HepG2 (cell line): ENCODE measurements around the gene PPM1H. TPM values are rescaled to one million over a fixed set of nuclear protein-coding genes. Genes with fewer than 3 reads are reported as not detected.
A peak's percentile ranks its signal among the peaks of the same experiment; 100 is the strongest.

ENCODE experiments used
- DNMT3B ChIP-seq: conservative IDR thresholded peaks from 2 replicates; pipeline ENCODE4 v1.6.1; 2016; ENCODE audit warnings: missing biosample characterization, control low read depth
- FOXJ3 ChIP-seq: sonication (generic); formaldehyde crosslinking; IDR thresholded peaks from 2 replicates; pipeline ENCODE4 v1.4.0; 2020; ENCODE audit warnings: missing genetic modification reagents, mild to moderate bottlenecking, borderline replicate concordance
- GZF1 ChIP-seq: sonication (generic); formaldehyde crosslinking; IDR thresholded peaks from 2 replicates; pipeline ENCODE4 v1.5.1; 2020; ENCODE audit warnings: mild to moderate bottlenecking, missing genetic modification reagents
- HOXA3 ChIP-seq: sonication (generic); formaldehyde crosslinking; IDR thresholded peaks from 2 replicates; pipeline ENCODE4 v1.5.0; 2020; ENCODE audit warnings: missing genetic modification reagents
- RFX5 ChIP-seq: IDR thresholded peaks from 2 replicates; pipeline ENCODE4 v1.6.1; 2011; ENCODE audit warnings: low read depth, low read length, improper control_type of control experiment
- SOX5 ChIP-seq: IDR thresholded peaks from 2 replicates; pipeline ENCODE4 v1.6.1; 2016; ENCODE audit warnings: borderline replicate concordance
- TOE1 ChIP-seq: sonication (generic); formaldehyde crosslinking; IDR thresholded peaks from 2 replicates; pipeline ENCODE4 v1.4.0; 2020; ENCODE audit warnings: mild to moderate bottlenecking, missing genetic modification reagents
- ZNF777 ChIP-seq: sonication (generic); formaldehyde crosslinking; IDR thresholded peaks from 2 replicates; pipeline ENCODE4 v1.4.0; 2020; ENCODE audit warnings: missing genetic modification reagents
- polyA plus RNA-seq, 8 experiments: library from polyadenylated mRNA; depleted of rRNA in 3 of 8; stranded (reverse) in 7 of 8; unstranded in 1 of 8; fragments of >200 nt; fragmentation: Illumina TruSeq in 4 of 8; extraction: Trizol in 4 of 8; gene quantifications; 2 replicates each; pipeline versions ENCODE4 v1.2.1 to v1.2.3, GENCODE V29; 2011 to 2016; ENCODE audit warnings: low read depth in 4 of 8, missing spikeins in 1 of 8, mixed read lengths in 1 of 8; ENCODE audit not compliant: insufficient read depth in 1 of 8
- total RNA-seq, 5 experiments: library from RNA; depleted of rRNA; stranded (reverse); fragments of >200 nt; fragmentation: Illumina TruSeq; extraction: Trizol; gene quantifications; 2 replicates each; pipeline ENCODE4 v1.2.3, GENCODE V29; 2016; ENCODE audit warnings: low read depth in 1 of 5
- TF ChIP-seq, protein P1 (sequence below): fragments of 450-650 bp; IDR thresholded peaks from 2 replicates; pipeline ENCODE4 v1.6.1; 2016
- TF ChIP-seq, protein P2 (sequence below): sonication (generic); formaldehyde crosslinking; IDR thresholded peaks from 2 replicates; pipeline ENCODE4 v1.4.0; 2020; ENCODE audit warnings: low read depth, mild to moderate bottlenecking, missing genetic modification reagents
- TF ChIP-seq, protein P3 (sequence below): sonication (generic); formaldehyde crosslinking; IDR thresholded peaks from 2 replicates; pipeline ENCODE4 v1.4.0; 2020; ENCODE audit warnings: missing genetic modification reagents
- TF ChIP-seq, protein P4 (sequence below): IDR thresholded peaks from 2 replicates; pipeline ENCODE4 v1.6.1; 2016; ENCODE audit warnings: missing biosample characterization, missing genetic modification reagents, low read depth
- TF ChIP-seq, protein P5 (sequence below): sonication (generic); formaldehyde crosslinking; IDR thresholded peaks from 2 replicates; pipeline ENCODE4 v1.8.0; 2022; ENCODE audit warnings: missing genetic modification reagents, mild to moderate bottlenecking, inconsistent platforms, borderline replicate concordance
- TF ChIP-seq, protein P6 (sequence below): sonication (generic); formaldehyde crosslinking; IDR thresholded peaks from 2 replicates; pipeline ENCODE4 v1.9.0; 2021; ENCODE audit warnings: mild to moderate bottlenecking, missing genetic modification reagents

PPM1H gene
- total and polyA plus RNA-seq, 2 of the 13 experiments (the other 11 are each of a cell fraction or from before 2014, with no cell fraction given): 29.1 to 38.1 TPM

DNA sequence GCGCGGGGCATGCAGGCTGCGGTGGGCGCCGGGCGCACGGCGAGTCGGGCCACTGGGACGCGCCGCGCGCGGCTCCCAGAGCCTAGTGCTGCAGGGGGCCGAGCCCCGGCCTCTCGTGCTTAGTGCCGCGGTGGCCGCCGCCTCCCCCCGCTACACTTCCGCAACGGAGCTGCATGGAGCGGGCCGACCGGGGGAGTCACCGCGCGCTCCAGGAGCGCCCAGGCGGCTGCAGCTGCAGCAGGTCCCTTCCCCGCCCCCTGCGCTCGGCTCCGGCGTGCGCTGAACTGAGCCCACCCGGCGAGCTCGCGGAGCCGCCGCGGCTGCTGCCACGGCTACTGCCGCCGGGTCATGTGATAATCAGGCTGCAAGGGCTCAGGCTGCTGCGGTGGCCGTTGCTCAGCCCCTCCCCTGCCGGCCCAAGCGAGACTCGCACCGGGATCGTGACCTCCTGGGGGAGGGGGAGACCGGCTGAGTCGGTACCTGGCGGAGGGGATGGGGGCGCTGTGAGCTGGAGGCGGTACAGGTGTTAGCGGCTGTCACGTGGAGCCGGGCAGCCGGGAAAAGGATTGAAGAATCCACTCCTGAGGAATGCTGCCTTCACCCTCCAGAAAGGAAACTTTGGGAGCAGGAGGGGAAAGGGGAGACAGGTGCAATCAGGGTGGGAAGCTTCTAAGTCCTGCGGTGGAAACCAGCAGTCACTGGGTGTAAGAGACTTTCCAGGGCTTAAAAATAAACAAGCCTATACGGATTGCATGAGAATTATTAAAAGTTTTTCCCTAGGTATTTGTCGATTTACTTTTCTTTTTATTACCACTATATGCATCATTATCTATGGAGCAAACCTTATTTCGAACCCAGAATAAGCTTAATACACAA is at the start of gene PPM1H (continued):
- TF ChIP-seq, protein P1, sequence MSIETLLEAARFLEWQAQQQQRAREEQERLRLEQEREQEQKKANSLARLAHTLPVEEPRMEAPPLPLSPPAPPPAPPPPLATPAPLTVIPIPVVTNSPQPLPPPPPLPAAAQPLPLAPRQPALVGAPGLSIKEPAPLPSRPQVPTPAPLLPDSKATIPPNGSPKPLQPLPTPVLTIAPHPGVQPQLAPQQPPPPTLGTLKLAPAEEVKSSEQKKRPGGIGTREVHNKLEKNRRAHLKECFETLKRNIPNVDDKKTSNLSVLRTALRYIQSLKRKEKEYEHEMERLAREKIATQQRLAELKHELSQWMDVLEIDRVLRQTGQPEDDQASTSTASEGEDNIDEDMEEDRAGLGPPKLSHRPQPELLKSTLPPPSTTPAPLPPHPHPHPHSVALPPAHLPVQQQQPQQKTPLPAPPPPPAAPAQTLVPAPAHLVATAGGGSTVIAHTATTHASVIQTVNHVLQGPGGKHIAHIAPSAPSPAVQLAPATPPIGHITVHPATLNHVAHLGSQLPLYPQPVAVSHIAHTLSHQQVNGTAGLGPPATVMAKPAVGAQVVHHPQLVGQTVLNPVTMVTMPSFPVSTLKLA: peak; percentile 51
- 0 out of 2 replicates have a peak, but pooled peaks have one; percentile 60 for TF ChIP-seq TOE1 (CRISPR knock-in tag)
- no peak for TF ChIP-seq GZF1 (CRISPR knock-in tag)
- TF ChIP-seq RFX5: no peak
- TF ChIP-seq, protein P2, sequence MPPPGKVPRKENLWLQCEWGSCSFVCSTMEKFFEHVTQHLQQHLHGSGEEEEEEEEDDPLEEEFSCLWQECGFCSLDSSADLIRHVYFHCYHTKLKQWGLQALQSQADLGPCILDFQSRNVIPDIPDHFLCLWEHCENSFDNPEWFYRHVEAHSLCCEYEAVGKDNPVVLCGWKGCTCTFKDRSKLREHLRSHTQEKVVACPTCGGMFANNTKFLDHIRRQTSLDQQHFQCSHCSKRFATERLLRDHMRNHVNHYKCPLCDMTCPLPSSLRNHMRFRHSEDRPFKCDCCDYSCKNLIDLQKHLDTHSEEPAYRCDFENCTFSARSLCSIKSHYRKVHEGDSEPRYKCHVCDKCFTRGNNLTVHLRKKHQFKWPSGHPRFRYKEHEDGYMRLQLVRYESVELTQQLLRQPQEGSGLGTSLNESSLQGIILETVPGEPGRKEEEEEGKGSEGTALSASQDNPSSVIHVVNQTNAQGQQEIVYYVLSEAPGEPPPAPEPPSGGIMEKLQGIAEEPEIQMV (CRISPR knock-in tag): 0 out of 2 replicates have a peak, but pooled peaks have one; percentile 51
- TF ChIP-seq, protein P3, sequence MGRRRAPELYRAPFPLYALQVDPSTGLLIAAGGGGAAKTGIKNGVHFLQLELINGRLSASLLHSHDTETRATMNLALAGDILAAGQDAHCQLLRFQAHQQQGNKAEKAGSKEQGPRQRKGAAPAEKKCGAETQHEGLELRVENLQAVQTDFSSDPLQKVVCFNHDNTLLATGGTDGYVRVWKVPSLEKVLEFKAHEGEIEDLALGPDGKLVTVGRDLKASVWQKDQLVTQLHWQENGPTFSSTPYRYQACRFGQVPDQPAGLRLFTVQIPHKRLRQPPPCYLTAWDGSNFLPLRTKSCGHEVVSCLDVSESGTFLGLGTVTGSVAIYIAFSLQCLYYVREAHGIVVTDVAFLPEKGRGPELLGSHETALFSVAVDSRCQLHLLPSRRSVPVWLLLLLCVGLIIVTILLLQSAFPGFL (CRISPR knock-in tag): no peak
- no peak for TF ChIP-seq FOXJ3 (CRISPR knock-in tag)
- TF ChIP-seq ZNF777 (CRISPR knock-in tag): no peak
- TF ChIP-seq, protein P4, sequence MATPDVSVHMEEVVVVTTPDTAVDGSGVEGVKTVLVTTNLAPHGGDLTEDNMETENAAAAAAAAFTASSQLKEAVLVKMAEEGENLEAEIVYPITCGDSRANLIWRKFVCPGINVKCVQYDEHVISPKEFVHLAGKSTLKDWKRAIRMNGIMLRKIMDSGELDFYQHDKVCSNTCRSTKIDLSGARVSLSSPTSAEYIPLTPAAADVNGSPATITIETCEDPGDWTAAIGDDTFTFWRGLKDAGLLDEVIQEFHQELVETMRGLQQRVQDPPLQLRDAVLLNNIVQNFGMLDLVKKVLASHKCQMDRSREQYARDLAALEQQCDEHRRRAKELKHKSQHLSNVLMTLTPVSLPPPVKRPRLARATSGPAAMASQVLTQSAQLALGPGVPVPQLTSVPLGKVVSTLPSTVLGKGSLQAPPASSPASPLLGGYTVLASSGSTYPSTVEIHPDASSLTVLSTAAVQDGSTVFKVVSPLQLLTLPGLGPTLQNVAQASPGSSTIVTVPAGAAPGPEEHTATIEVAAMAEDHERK (CRISPR knock-in tag): no peak
- peak; percentile 86 for TF ChIP-seq SOX5 (CRISPR knock-in tag)
- TF ChIP-seq, protein P5, sequence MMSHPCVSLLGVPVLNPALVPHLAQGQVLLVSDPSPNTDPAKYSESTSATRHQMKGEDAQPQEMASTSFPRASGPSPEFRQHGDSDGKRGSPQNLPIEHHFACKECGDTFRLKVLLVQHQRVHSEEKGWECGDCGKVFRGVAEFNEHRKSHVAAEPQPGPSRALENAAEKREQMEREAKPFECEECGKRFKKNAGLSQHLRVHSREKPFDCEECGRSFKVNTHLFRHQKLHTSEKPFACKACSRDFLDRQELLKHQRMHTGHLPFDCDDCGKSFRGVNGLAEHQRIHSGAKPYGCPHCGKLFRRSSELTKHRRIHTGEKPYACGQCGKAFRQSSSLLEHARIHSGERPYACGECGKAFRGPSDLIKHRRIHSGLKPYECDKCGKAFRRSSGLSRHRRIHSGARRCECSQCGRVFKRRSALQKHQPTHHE: no peak
- TF ChIP-seq HOXA3 (CRISPR knock-in tag): peak; percentile 88
- TF ChIP-seq, protein P6, sequence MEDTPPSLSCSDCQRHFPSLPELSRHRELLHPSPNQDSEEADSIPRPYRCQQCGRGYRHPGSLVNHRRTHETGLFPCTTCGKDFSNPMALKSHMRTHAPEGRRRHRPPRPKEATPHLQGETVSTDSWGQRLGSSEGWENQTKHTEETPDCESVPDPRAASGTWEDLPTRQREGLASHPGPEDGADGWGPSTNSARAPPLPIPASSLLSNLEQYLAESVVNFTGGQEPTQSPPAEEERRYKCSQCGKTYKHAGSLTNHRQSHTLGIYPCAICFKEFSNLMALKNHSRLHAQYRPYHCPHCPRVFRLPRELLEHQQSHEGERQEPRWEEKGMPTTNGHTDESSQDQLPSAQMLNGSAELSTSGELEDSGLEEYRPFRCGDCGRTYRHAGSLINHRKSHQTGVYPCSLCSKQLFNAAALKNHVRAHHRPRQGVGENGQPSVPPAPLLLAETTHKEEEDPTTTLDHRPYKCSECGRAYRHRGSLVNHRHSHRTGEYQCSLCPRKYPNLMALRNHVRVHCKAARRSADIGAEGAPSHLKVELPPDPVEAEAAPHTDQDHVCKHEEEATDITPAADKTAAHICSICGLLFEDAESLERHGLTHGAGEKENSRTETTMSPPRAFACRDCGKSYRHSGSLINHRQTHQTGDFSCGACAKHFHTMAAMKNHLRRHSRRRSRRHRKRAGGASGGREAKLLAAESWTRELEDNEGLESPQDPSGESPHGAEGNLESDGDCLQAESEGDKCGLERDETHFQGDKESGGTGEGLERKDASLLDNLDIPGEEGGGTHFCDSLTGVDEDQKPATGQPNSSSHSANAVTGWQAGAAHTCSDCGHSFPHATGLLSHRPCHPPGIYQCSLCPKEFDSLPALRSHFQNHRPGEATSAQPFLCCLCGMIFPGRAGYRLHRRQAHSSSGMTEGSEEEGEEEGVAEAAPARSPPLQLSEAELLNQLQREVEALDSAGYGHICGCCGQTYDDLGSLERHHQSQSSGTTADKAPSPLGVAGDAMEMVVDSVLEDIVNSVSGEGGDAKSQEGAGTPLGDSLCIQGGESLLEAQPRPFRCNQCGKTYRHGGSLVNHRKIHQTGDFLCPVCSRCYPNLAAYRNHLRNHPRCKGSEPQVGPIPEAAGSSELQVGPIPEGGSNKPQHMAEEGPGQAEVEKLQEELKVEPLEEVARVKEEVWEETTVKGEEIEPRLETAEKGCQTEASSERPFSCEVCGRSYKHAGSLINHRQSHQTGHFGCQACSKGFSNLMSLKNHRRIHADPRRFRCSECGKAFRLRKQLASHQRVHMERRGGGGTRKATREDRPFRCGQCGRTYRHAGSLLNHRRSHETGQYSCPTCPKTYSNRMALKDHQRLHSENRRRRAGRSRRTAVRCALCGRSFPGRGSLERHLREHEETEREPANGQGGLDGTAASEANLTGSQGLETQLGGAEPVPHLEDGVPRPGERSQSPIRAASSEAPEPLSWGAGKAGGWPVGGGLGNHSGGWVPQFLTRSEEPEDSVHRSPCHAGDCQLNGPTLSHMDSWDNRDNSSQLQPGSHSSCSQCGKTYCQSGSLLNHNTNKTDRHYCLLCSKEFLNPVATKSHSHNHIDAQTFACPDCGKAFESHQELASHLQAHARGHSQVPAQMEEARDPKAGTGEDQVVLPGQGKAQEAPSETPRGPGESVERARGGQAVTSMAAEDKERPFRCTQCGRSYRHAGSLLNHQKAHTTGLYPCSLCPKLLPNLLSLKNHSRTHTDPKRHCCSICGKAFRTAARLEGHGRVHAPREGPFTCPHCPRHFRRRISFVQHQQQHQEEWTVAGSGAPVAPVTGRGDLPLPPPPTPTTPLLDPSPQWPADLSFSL (CRISPR knock-in tag): 0 out of 2 replicates have a peak, but pooled peaks have one; percentile 24
- no peak for TF ChIP-seq DNMT3B (CRISPR knock-in tag)
